ENCODE measurements around the gene PCYT2.
"Not testable (repeated sequence)": the region's sequence is repeated elsewhere in the genome, so short reads cannot be mapped to it uniquely, and the experiment has no call there.

Gene PCYT2

DNA sequence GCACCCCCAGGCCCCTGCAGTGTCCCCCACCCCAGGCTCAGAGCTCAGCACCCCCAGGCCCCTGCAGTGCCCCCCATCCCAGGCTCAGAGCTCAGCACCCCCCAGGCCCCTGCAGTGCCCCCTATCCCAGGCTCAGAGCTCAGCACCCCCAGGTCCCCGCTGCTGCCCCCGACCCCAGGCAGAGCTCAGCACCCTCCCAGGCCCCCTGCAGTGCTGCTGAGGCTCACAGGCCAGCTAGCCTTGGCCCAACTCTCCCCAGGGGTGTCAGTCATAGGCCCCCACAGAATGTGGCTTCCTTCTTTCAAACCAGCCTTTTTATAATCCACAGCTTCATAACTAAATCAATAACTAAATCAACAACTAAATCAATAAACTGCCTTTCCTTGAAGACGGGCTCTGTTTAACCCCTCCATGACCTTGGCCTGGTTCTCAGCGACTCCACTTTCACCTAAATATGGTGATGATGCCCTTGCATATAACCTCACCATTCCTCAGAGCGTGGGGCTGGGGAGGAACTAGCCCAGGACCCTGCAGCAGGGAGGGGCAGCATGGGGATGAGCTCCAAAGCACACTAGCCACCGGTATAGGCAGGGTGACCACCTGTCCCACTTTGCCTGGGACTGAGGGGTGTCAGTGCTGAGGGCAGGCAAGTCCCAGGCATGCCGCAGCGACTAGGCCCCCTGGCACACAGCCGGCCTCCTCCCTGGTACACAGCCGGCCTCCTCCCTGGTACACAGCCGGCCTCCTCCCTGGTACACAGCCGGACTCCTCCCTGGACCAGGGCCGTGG lies 44.8 kb upstream of the PCYT2 start:
- no peak for TF ChIP-seq EZH2 (IDR thresholded peaks at IDR 0.05; ENCODE audit: borderline replicate concordance, low read length)
- TF ChIP-seq, protein P1, sequence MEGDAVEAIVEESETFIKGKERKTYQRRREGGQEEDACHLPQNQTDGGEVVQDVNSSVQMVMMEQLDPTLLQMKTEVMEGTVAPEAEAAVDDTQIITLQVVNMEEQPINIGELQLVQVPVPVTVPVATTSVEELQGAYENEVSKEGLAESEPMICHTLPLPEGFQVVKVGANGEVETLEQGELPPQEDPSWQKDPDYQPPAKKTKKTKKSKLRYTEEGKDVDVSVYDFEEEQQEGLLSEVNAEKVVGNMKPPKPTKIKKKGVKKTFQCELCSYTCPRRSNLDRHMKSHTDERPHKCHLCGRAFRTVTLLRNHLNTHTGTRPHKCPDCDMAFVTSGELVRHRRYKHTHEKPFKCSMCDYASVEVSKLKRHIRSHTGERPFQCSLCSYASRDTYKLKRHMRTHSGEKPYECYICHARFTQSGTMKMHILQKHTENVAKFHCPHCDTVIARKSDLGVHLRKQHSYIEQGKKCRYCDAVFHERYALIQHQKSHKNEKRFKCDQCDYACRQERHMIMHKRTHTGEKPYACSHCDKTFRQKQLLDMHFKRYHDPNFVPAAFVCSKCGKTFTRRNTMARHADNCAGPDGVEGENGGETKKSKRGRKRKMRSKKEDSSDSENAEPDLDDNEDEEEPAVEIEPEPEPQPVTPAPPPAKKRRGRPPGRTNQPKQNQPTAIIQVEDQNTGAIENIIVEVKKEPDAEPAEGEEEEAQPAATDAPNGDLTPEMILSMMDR (IDR thresholded peaks at IDR 0.05; ENCODE audit: low read length): no peak
- Histone ChIP-seq H3K4me1 (ENCODE audit: insufficient read depth, low read length, severe bottlenecking) (peaks cover 10% of the 10 kb centered on the region), H3K79me2 (ENCODE audit: insufficient read depth, low read length) (no peaks in the 10 kb centered on the region), H4K20me1 (ENCODE audit: insufficient read depth, low read length) (no peaks in the 10 kb centered on the region), H3F3A (ENCODE audit: insufficient read depth, low read length) (no peaks in the 10 kb centered on the region), H3K4me2 (ENCODE audit: low read length) (no peak overlapping the region), H3K27ac (ENCODE audit: low read depth, low read length, poor library complexity, severe bottlenecking) (no peak overlapping the region), H3K9me2 (ENCODE audit: low read depth, low read length) (no peaks in the 10 kb centered on the region), H3K9ac (ENCODE audit: low read length) (no peak overlapping the region), H3K27me3 (ENCODE audit: insufficient read depth, low read length) (peaks cover 20% of the 10 kb centered on the region; the same call in 1 of the 2 replicates), H2AFZ (ENCODE audit: low read length) (no peak overlapping the region), H3K36me3 (ENCODE audit: insufficient read depth, low read length) (no peaks in the 10 kb centered on the region), H3K9me3 (ENCODE audit: low read length) (no peaks in the 10 kb centered on the region), H3K4me3 (ENCODE audit: low read depth, low read length, poor library complexity, severe bottlenecking) (no peak overlapping the region)

DNA sequence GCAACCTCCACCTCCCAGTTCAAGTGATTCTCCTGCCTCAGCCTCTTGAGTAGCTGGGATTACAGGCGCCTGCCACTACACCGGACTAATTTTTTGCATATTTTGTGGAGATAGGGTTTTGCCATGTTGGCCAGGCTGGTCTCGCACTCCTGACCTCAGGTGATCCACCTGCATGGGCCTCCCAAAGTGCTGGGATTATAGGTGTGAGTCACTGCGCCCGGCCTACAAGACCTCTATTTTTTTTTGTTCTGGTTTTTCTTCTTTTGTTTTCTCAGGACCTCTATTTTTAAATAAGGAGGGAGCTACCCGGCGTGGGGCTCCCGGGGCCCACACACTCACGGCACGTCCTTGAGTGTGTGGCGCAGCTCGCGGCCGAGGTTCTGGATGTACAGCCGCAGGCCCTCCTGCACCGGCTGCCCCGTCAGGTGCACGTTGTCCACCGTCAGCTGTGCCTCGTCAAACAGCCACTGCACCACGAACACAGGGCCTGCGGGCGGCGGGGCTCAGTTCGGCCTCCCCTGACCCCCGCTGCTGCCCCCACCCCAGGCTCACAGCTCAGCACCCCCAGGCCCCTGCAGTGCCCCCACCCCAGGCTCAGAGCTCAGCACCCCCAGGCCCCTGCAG lies 44.0 kb upstream of the PCYT2 start:
- Histone ChIP-seq H3K79me2 (ENCODE audit: insufficient read depth, low read length) (no peaks in the 10 kb centered on the region), H3K9me2 (ENCODE audit: low read depth, low read length) (no peaks in the 10 kb centered on the region), H3K36me3 (ENCODE audit: insufficient read depth, low read length) (no peaks in the 10 kb centered on the region), H3F3A (ENCODE audit: insufficient read depth, low read length) (no peaks in the 10 kb centered on the region), H3K27ac (ENCODE audit: low read depth, low read length, poor library complexity, severe bottlenecking) (no peak overlapping the region), H3K4me1 (ENCODE audit: insufficient read depth, low read length, severe bottlenecking) (peaks cover 9% of the 10 kb centered on the region), H3K4me3 (ENCODE audit: low read depth, low read length, poor library complexity, severe bottlenecking) (no peak overlapping the region), H3K9ac (ENCODE audit: low read length) (no peak overlapping the region), H3K4me2 (ENCODE audit: low read length) (no peak overlapping the region), H2AFZ (ENCODE audit: low read length) (no peak overlapping the region), H3K27me3 (ENCODE audit: insufficient read depth, low read length) (peaks cover 15% of the 10 kb centered on the region; the same call in 1 of the 2 replicates), H4K20me1 (ENCODE audit: insufficient read depth, low read length) (no peaks in the 10 kb centered on the region), H3K9me3 (ENCODE audit: low read length) (no peaks in the 10 kb centered on the region)
- TF ChIP-seq EZH2 (IDR thresholded peaks at IDR 0.05; ENCODE audit: borderline replicate concordance, low read length): no peak
- TF ChIP-seq, protein P1 (IDR thresholded peaks at IDR 0.05; ENCODE audit: low read length): no peak

DNA sequence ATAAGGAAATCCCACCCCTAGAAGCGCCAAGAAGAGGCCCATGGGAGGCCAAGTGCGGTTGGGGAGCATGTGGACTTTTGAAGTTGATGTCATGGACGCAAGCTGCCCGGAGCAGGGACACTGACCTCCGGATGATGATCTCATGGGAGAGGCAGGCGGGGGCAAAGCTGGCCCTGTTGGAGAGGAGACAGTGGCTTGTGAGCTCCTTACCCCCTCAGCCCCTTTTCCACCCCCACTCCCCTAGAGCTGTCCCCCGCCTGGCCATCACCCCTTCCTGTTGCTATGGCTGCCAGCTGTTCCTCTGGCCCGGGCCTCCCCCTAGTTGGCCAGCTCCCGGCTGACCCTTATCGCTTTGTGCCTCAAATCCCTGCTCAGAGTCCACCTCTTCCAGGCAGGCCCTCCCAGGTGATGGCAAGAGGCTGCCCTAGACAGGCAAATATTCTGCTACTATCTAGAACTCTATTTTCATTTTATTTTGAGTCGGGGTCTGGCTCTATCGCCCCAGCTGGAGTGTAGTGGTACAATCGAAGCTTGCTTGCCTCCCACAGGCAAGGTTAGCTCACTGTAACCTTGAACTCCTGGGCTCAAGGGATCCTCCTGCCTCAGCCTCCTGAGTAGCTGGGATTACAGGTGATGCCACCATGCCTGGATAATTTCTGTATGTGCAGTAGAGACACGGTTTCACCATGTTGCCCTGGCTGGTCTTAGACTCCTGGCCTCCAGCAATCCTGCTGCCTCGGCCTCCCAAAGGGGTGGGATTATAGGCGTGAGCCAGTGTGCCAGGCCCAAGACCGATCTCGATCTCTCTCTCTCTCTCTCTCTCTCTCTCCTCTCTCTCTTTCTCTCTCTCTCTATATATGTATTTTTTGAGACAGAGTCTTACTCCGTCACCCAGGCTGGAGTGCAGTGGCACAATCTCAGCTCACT lies 43.2 kb upstream of the PCYT2 start:
- Histone ChIP-seq H3K9me3 (ENCODE audit: low read length) (no peaks in the 10 kb centered on the region), H3K36me3 (ENCODE audit: insufficient read depth, low read length) (no peaks in the 10 kb centered on the region), H3K27ac (ENCODE audit: low read depth, low read length, poor library complexity, severe bottlenecking) (no peak overlapping the region), H3F3A (ENCODE audit: insufficient read depth, low read length) (no peaks in the 10 kb centered on the region), H3K79me2 (ENCODE audit: insufficient read depth, low read length) (no peaks in the 10 kb centered on the region), H3K4me1 (ENCODE audit: insufficient read depth, low read length, severe bottlenecking) (peaks cover 3% of the 10 kb centered on the region), H3K4me3 (ENCODE audit: low read depth, low read length, poor library complexity, severe bottlenecking) (no peak overlapping the region), H2AFZ (ENCODE audit: low read length) (no peak overlapping the region), H3K9me2 (ENCODE audit: low read depth, low read length) (no peaks in the 10 kb centered on the region), H3K27me3 (ENCODE audit: insufficient read depth, low read length) (peaks cover 14% of the 10 kb centered on the region; the same call in 1 of the 2 replicates), H3K4me2 (ENCODE audit: low read length) (no peak overlapping the region), H3K9ac (ENCODE audit: low read length) (no peak overlapping the region), H4K20me1 (ENCODE audit: insufficient read depth, low read length) (no peaks in the 10 kb centered on the region)
- TF ChIP-seq, protein P1 (IDR thresholded peaks at IDR 0.05; ENCODE audit: low read length): no peak
- no peak for TF ChIP-seq EZH2 (IDR thresholded peaks at IDR 0.05; ENCODE audit: borderline replicate concordance, low read length)

DNA sequence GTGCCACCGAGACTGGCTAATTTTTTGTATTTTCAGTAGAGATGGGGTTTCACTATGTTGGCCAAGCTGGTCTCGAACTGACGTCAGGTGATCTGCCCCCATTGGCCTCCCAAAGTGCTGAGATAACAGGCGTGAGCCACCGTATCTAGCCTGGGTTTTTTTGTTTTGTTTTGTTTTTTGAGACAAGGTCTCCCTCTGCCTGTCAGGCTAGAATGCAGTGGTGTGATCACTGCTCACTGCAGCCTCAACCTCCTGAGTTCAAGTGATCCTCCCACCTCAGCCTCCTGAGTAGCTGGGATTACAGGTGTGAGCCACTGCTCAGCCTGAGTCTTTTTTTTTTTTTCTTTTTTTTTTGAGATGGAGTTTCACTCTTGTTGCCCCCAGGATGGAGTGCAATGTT lies 42.2 kb upstream of the PCYT2 start:
- H3K9me2 ChIP-seq (ENCODE audit: low read depth, low read length); H4K20me1 ChIP-seq (ENCODE audit: insufficient read depth, low read length); H3K4me1 ChIP-seq (ENCODE audit: insufficient read depth, low read length, severe bottlenecking); H2AFZ ChIP-seq (ENCODE audit: low read length); H3K9ac ChIP-seq (ENCODE audit: low read length); H3K9me3 ChIP-seq (ENCODE audit: low read length); H3K4me2 ChIP-seq (ENCODE audit: low read length); H3K27ac ChIP-seq (ENCODE audit: low read depth, low read length, poor library complexity, severe bottlenecking); H3F3A ChIP-seq (ENCODE audit: insufficient read depth, low read length); H3K79me2 ChIP-seq (ENCODE audit: insufficient read depth, low read length); H3K36me3 ChIP-seq (ENCODE audit: insufficient read depth, low read length); H3K27me3 ChIP-seq (ENCODE audit: insufficient read depth, low read length); H3K4me3 ChIP-seq (ENCODE audit: low read depth, low read length, poor library complexity, severe bottlenecking): not testable (repeated sequence)

Measured in OCI-LY1 (cell line).